HepG2 (cell line): Measurements from ENCODE around the gene TRPM6. TPM values are rescaled to one million over a fixed set of nuclear protein-coding genes. Genes with fewer than 3 reads are reported as not detected.

Experiments
- ATAC-seq: fragments of 200-7000 bp; cut with Tn5 transposase; 3 replicates; pipeline ENCODE4 v1.9.1; 2020; ENCODE audit warnings: mild to moderate bottlenecking, moderate library complexity
- BruUV-seq: library from RNA; stranded (reverse); fragments of 400-500 nt; replicated peaks from 2 replicates; lab custom pipeline; 2021; lab: Mats Ljungman, UMichigan
- CTCF ChIA-PET: fragments of 300-600 bp; formaldehyde crosslinking; extraction: SDS; loops from one replicate; lab custom pipeline; 2021; ENCODE audit warnings: low total read pairs, inconsistent platforms, low intra/inter-chr PET ratio; lab: Yijun Ruan, JAX
- POLR2A ChIA-PET: fragments of 350-600 bp; sonication (Branson Sonifier 250); formaldehyde crosslinking; loops from one replicate; lab custom pipeline; 2020; ENCODE audit warnings: antibody characterized with exemption, inconsistent platforms; lab: Yijun Ruan, JAX
- DNase-seq: peaks from one replicate; pipeline ENCODE4 v3.0.0-alpha.2; 2015; ENCODE audit warnings: low spot score
- FAIRE-seq: peaks from 3 replicates; lab custom pipeline; 2011; peaks lifted over from hg19 to GRCh38; lab: Jason Lieb, UNC
- H2AFZ ChIP-seq: one replicate; pipeline ENCODE4 v1.6.1; 2011; ENCODE audit warnings: low read length, inconsistent platforms
- H3K27ac ChIP-seq: fragments of 300-600 bp; 3 replicates; pipeline ENCODE4 v1.8.0; 2011; ENCODE audit warnings: mixed run types, mild to moderate bottlenecking, mixed read lengths, low read length, inconsistent platforms; ENCODE audit not compliant: insufficient read depth; ENCODE audit errors: extremely low read length
- H3K27me3 ChIP-seq, 2 experiments: fragments of 200-600 bp in 1 of 2; 2 replicates in 1 of 2; 3 replicates in 1 of 2; pipeline versions ENCODE4 v1.6.0 to v1.8.0; 2011; ENCODE audit warnings: low read length in 2 of 2, mild to moderate bottlenecking in 2 of 2, moderate library complexity in 2 of 2, inconsistent platforms in 1 of 2; ENCODE audit not compliant: insufficient read depth in 2 of 2, control insufficient read depth in 1 of 2
- H3K36me3 ChIP-seq, 2 experiments: fragments of 200-600 bp in 1 of 2; replicated peaks in 1 of 2; 2 replicates in 1 of 2; 3 replicates in 1 of 2; pipeline versions ENCODE4 v1.5.1 to v1.8.0; 2011; ENCODE audit warnings: low read length in 2 of 2, inconsistent platforms in 1 of 2; ENCODE audit not compliant: insufficient read depth in 2 of 2, control insufficient read depth in 1 of 2
- H3K4me1 ChIP-seq: 2 replicates; pipeline ENCODE4 v1.5.1; 2012; ENCODE audit warnings: low read length, inconsistent platforms; ENCODE audit not compliant: insufficient read depth
- H3K4me2 ChIP-seq: 2 replicates; pipeline ENCODE4 v1.6.0; 2011; ENCODE audit warnings: low read depth, low read length, inconsistent platforms
- H3K4me3 ChIP-seq, 3 experiments: fragments of 200-600 bp in 1 of 3; sonication (generic), shearing (Covaris generic) in 1 of 3; replicated peaks in 1 of 3; 2 replicates each; pipeline ENCODE4 v1.5.1; 2011 to 2016; ENCODE audit warnings: low read length in 3 of 3, inconsistent platforms in 2 of 3, low read depth in 2 of 3, mild to moderate bottlenecking in 2 of 3, control low read depth in 1 of 3, mixed read lengths in 1 of 3; ENCODE audit not compliant: insufficient read depth in 1 of 3
- H3K79me2 ChIP-seq: one replicate; pipeline ENCODE4 v1.6.1; 2011; ENCODE audit warnings: low read length, inconsistent platforms; ENCODE audit not compliant: insufficient read depth
- H3K9ac ChIP-seq: 2 replicates; pipeline ENCODE4 v1.6.0; 2011; ENCODE audit warnings: mild to moderate bottlenecking, low read depth, low read length, inconsistent platforms; ENCODE audit not compliant: insufficient read depth
- H3K9me3 ChIP-seq: 2 replicates; pipeline ENCODE4 v1.5.1; 2012; ENCODE audit warnings: mild to moderate bottlenecking, low read length
- H4K20me1 ChIP-seq: 2 replicates; pipeline ENCODE4 v1.6.0; 2011; ENCODE audit warnings: inconsistent platforms, mild to moderate bottlenecking, low read length, moderate library complexity; ENCODE audit not compliant: insufficient read depth
- ASH2L ChIP-seq: fragments of 300-600, 200-600 bp; sonication (generic); IDR thresholded peaks from 2 replicates; pipeline ENCODE4 v1.7.0; 2017; ENCODE audit warnings: low read depth, mild to moderate bottlenecking, moderate library complexity, mixed read lengths, low read length; ENCODE audit not compliant: insufficient read length
- ATF7 ChIP-seq, 2 experiments: fragments of 450-650 bp in 1 of 2; sonication (generic) in 1 of 2; formaldehyde crosslinking in 1 of 2; IDR thresholded peaks; 2 replicates each; pipeline versions ENCODE4 v1.4.0 to v1.6.1; 2016 to 2020; ENCODE audit warnings: antibody characterized with exemption in 1 of 2, mild to moderate bottlenecking in 1 of 2, missing genetic modification reagents in 1 of 2
- CSRNP2 ChIP-seq: sonication (generic); formaldehyde crosslinking; conservative IDR thresholded peaks from 2 replicates; pipeline ENCODE4 v1.8.0; 2022; ENCODE audit warnings: low read depth, missing genetic modification reagents
- DNMT1 ChIP-seq: sonication (generic); formaldehyde crosslinking; IDR thresholded peaks from 2 replicates; pipeline ENCODE4 v1.5.1; 2020; ENCODE audit warnings: mild to moderate bottlenecking, missing genetic modification reagents
- HMGA1 ChIP-seq: sonication (generic); formaldehyde crosslinking; conservative IDR thresholded peaks from 2 replicates; pipeline ENCODE4 v1.4.0; 2020; ENCODE audit warnings: missing genetic modification reagents
- NCOA2 ChIP-seq: sonication (generic); formaldehyde crosslinking; IDR thresholded peaks from 2 replicates; pipeline ENCODE4 v1.8.0; 2022; ENCODE audit warnings: inconsistent platforms
- NFAT5 ChIP-seq: sonication (generic); formaldehyde crosslinking; IDR thresholded peaks from 2 replicates; pipeline ENCODE4 v1.4.0; 2020; ENCODE audit warnings: missing genetic modification reagents
- PRMT3 ChIP-seq: sonication (generic); formaldehyde crosslinking; IDR thresholded peaks from 2 replicates; pipeline ENCODE4 v1.8.1; 2022; ENCODE audit warnings: low read depth, mild to moderate bottlenecking, moderate library complexity, missing genetic modification reagents, borderline replicate concordance
- SIN3A ChIP-seq: IDR thresholded peaks from 2 replicates; pipeline ENCODE4 v1.6.1; 2011; ENCODE audit warnings: low read depth, mild to moderate bottlenecking, control low read depth, low read length, borderline replicate concordance
- TFDP1 ChIP-seq: IDR thresholded peaks from 2 replicates; pipeline ENCODE4 v1.6.1; 2016; ENCODE audit warnings: missing compliant biosample characterization, missing genetic modification reagents, borderline replicate concordance
- ZNF180 ChIP-seq: sonication (generic); formaldehyde crosslinking; IDR thresholded peaks from 2 replicates; pipeline ENCODE4 v1.4.0; 2020; ENCODE audit warnings: low read depth, missing genetic modification reagents, borderline replicate concordance
- ZNF234 ChIP-seq: sonication (generic); formaldehyde crosslinking; conservative IDR thresholded peaks from 2 replicates; pipeline ENCODE4 v1.5.1; 2020; ENCODE audit warnings: mild to moderate bottlenecking, missing genetic modification reagents
- ZNF263 ChIP-seq: sonication (generic); formaldehyde crosslinking; IDR thresholded peaks from 2 replicates; pipeline ENCODE4 v1.4.0; 2020; ENCODE audit warnings: missing genetic modification reagents
- ZNF546 ChIP-seq: sonication (generic); formaldehyde crosslinking; conservative IDR thresholded peaks from 2 replicates; pipeline ENCODE4 v1.8.1; 2023; ENCODE audit warnings: mild to moderate bottlenecking, missing genetic modification reagents
- WGBS: methylation state at CpG from one replicate; pipeline ENCODE4 v1.1.6; 2017; ENCODE audit warnings: low lambda C conversion rate; 5-methylcytosine and 5-hydroxymethylcytosine counted together
- in situ Hi-C: cut with HindIII; loops from 2 replicates; pipeline ENCODE4 v1.10.0; 2017; ENCODE audit warnings: low pct_unique_long_range_greater_than_20kb; ENCODE audit not compliant: extremely low pct_ligation_motif_present
- intact Hi-C: fragments of 100-400 bp; cut with micrococcal nuclease; formaldehyde crosslinking; loops from one replicate; pipeline ENCODE4 v1.10.0; 2022; ENCODE audit not compliant: unreplicated experiment
- polyA plus RNA-seq, 8 experiments: library from polyadenylated mRNA; depleted of rRNA in 3 of 8; stranded (reverse) in 7 of 8; unstranded in 1 of 8; fragments of >200 nt; fragmentation: Illumina TruSeq in 4 of 8; extraction: Trizol in 4 of 8; gene quantifications; 2 replicates each; pipeline versions ENCODE4 v1.2.1 to v1.2.3, GENCODE V29; 2011 to 2016; ENCODE audit warnings: low read depth in 4 of 8, missing spikeins in 1 of 8, mixed read lengths in 1 of 8; ENCODE audit not compliant: insufficient read depth in 1 of 8
- total RNA-seq, 5 experiments: library from RNA; depleted of rRNA; stranded (reverse); fragments of >200 nt; fragmentation: Illumina TruSeq; extraction: Trizol; gene quantifications; 2 replicates each; pipeline ENCODE4 v1.2.3, GENCODE V29; 2016; ENCODE audit warnings: low read depth in 1 of 5

The TRPM6 gene
- total and polyA plus RNA-seq, 2 of the 13 experiments (the other 11 are each of a cell fraction or from before 2014, with no cell fraction given), result 0.01 to 0.09 TPM

GRCh38 chr9:74810200-74810599 lies 77.5 kb downstream of the TRPM6 start (continued):
- TF ChIP-seq NFAT5 (CRISPR knock-in tag) (no peak), ZNF234 (CRISPR knock-in tag) (no peak), HMGA1 (CRISPR knock-in tag) (no peak), ZNF263 (CRISPR knock-in tag) (no peak), DNMT1 (CRISPR knock-in tag) (no peak)

- in situ Hi-C loops, result no loop called here
- no peak for ATAC-seq
- TF ChIP-seq TFDP1 (CRISPR knock-in tag), result no peak
- TF ChIP-seq ZNF180, result no peak
- TF ChIP-seq ZNF546 (CRISPR knock-in tag), result no peak
- no peak for TF ChIP-seq NCOA2 (CRISPR knock-in tag)
- no peak for TF ChIP-seq SIN3A
- TF ChIP-seq ATF7 (IDR thresholded peaks at IDR 0.05), result no peak
- no peak for TF ChIP-seq ATF7 (CRISPR knock-in tag; IDR thresholded peaks at IDR 0.05)
- TF ChIP-seq CSRNP2, result no peak
- no peak for TF ChIP-seq PRMT3 (CRISPR knock-in tag)
- no peak for TF ChIP-seq ASH2L
Observed at GRCh38 chr9:74804018-74804385, 83.7 kb downstream of the TRPM6 start.

More at GRCh38 chr9:74804018-74804385, 83.7 kb downstream of the TRPM6 start:
- no peak for DNase-seq
- ChIA-PET POLR2A (no interaction called here), CTCF (no interaction called here)
- peaks cover 8% of the 10 kb centered on the region for H3K4me1 ChIP-seq
- no peak for FAIRE-seq
- H3K27me3 ChIP-seq, result no peaks in the 10 kb centered on the region
- no peaks in the 10 kb centered on the region for H3K9me3 ChIP-seq
- H3K9ac ChIP-seq, result no peak overlapping the region
- intact Hi-C loops, result no loop called here
- no peak overlapping the region for H2AFZ ChIP-seq
- no peak overlapping the region for H3K27ac ChIP-seq
- no peaks in the 10 kb centered on the region for H3K79me2 ChIP-seq
- no peaks in the 10 kb centered on the region for H4K20me1 ChIP-seq
- no peaks in the 10 kb centered on the region for H3K36me3 ChIP-seq
- H3K4me3 ChIP-seq, result no peak overlapping the region
- H3K4me2 ChIP-seq, result no peak overlapping the region
- no TSS peak for BruUV-seq
- 7% methylated on average over 2 of the region's 2 CpGs for WGBS
